Lung (tissue), 12 donors: ENCODE measurements around the gene WSCD1. TPM values are rescaled to one million over a fixed set of nuclear protein-coding genes. Genes with fewer than 3 reads are reported as not detected.

ENCODE experiments used
- ATAC-seq: fragments of 200-7000 bp; cut with Tn5 transposase; one replicate; pipeline ENCODE4 v1.9.1; 2020; ENCODE audit warnings: moderate number of reproducible peaks; ENCODE audit not compliant: insufficient read depth, low FRiP score
- DNase-seq, 3 donors: peaks; one replicate each; pipeline ENCODE4 v3.0.0-alpha.2; 2013 to 2017
- H3K27ac ChIP-seq, 2 donors: one replicate each; pipeline ENCODE4 v1.5.1; 2013; ENCODE audit warnings: mild to moderate bottlenecking in 2 of 2, moderate library complexity in 2 of 2, control low read depth in 1 of 2, inconsistent platforms in 1 of 2, low read depth in 1 of 2, low read length in 1 of 2
- H3K27me3 ChIP-seq, 3 donors: one replicate each; pipeline ENCODE4 v1.5.1; 2013; ENCODE audit warnings: low read length in 2 of 3; ENCODE audit not compliant: control insufficient read depth in 3 of 3, insufficient read depth in 3 of 3
- H3K36me3 ChIP-seq, 4 donors: one replicate each; pipeline ENCODE4 v1.5.1; 2013; ENCODE audit warnings: low read length in 4 of 4, mild to moderate bottlenecking in 1 of 4, moderate library complexity in 1 of 4; ENCODE audit not compliant: control insufficient read depth in 4 of 4, insufficient read depth in 4 of 4
- H3K4me1 ChIP-seq, 5 donors: one replicate each; pipeline ENCODE4 v1.5.1; 2013; ENCODE audit warnings: low read length in 5 of 5, mild to moderate bottlenecking in 2 of 5, moderate library complexity in 1 of 5; ENCODE audit not compliant: control insufficient read depth in 5 of 5, insufficient read depth in 5 of 5
- H3K4me3 ChIP-seq: one replicate; pipeline ENCODE4 v1.5.1; 2013; ENCODE audit warnings: mild to moderate bottlenecking, control low read depth, moderate library complexity
- H3K9ac ChIP-seq, 2 donors: one replicate each; pipeline ENCODE4 v1.5.1; 2013; ENCODE audit warnings: low read length in 2 of 2, control low read depth in 1 of 2; ENCODE audit not compliant: insufficient read depth in 1 of 2
- H3K9me3 ChIP-seq, 4 donors: one replicate each; pipeline ENCODE4 v1.5.1; 2013; ENCODE audit warnings: low read length in 3 of 4, mild to moderate bottlenecking in 1 of 4, moderate library complexity in 1 of 4; ENCODE audit not compliant: control insufficient read depth in 4 of 4, insufficient read depth in 3 of 4
- WGBS, 2 donors: extraction: QIAGEN DNeasy Blood & Tissue Kit; methylation state at CpG; one replicate each; pipeline ENCODE4 v1.1.7; 2013; 5-methylcytosine and 5-hydroxymethylcytosine counted together
- polyA plus RNA-seq, 2 donors: library from polyadenylated mRNA; stranded (reverse); fragments of 200-250 nt; gene quantifications; one replicate each; pipeline ENCODE4 v1.2.1, GENCODE V29; 2013
- total RNA-seq, 2 donors: library from RNA; depleted of rRNA in 1 of 2; stranded (reverse); fragments of >200 nt in 1 of 2; gene quantifications; one replicate each; pipeline ENCODE4 v1.2.1, GENCODE V29; 2014 to 2021
- TF ChIP-seq, protein P1 (sequence below): IDR thresholded peaks from 2 replicates; pipeline ENCODE4 v1.5.1; 2012; ENCODE audit warnings: mild to moderate bottlenecking; ENCODE audit errors: control extremely low read depth, extremely low read depth
- donor health status: control.
- donor health status: control.
- donor health status: Bipolar disorder and iron deficiency.
- donor health status: healthy.
- donor health status: DM: yes; HTN: yes; CAD: no.

The WSCD1 gene
- total and polyA plus RNA-seq, 4 donors = 1.5 to 13.4 (median 3.8) TPM

DNA sequence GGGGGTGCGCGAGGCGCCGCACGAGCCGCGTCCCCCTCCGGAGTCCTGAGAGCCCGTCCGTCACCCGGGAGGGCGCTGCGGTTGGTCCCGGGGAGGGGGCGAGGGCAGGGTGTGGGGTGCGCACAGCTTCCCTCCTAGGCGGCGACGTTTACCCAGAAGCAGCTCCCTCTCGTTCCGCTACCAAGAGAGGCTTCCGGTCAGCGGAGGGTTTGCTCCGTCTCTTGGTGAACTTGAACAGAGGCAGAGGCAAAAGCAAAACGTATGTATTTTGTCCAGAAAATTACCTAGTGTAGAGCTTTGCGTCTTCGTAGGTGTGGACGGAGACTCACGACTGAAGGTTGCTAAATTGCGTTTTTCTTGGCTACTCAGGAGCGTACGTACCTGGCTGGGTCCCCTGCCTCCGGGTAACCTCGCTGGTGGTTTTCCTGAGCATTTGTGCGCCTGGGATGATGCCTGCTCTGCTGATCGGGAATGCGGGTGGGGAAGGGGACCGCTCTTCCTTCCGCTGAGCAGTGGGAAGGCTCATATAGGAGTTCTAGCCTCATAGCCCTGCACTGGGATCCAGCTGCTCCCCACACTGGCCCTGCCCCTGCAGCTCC is 833 bp downstream of the WSCD1 start:
- H3K27me3 ChIP-seq = peaks cover 0 to 52% (median 47%) of the 10 kb centered on the region in 3 donors
- no peaks in the 10 kb centered on the region for H3K36me3 ChIP-seq
- WGBS, 2 donors = 3 to 6% methylated on average over 30 to 39 of the region's 39 CpGs
- DNase-seq = peak in 1 of 3 donors; percentile 24
- H3K4me3 ChIP-seq = peak overlapping the region; percentile 41
- H3K27ac ChIP-seq = no peak overlapping the region
- H3K9ac ChIP-seq = no peak overlapping the region
- H3K9me3 ChIP-seq = peaks cover 0 to 2% (median 0%) of the 10 kb centered on the region in 4 donors
- H3K4me1 ChIP-seq = peaks cover 0 to 3% (median 0%) of the 10 kb centered on the region in 5 donors
- ATAC-seq = no peak
- TF ChIP-seq, protein P1, sequence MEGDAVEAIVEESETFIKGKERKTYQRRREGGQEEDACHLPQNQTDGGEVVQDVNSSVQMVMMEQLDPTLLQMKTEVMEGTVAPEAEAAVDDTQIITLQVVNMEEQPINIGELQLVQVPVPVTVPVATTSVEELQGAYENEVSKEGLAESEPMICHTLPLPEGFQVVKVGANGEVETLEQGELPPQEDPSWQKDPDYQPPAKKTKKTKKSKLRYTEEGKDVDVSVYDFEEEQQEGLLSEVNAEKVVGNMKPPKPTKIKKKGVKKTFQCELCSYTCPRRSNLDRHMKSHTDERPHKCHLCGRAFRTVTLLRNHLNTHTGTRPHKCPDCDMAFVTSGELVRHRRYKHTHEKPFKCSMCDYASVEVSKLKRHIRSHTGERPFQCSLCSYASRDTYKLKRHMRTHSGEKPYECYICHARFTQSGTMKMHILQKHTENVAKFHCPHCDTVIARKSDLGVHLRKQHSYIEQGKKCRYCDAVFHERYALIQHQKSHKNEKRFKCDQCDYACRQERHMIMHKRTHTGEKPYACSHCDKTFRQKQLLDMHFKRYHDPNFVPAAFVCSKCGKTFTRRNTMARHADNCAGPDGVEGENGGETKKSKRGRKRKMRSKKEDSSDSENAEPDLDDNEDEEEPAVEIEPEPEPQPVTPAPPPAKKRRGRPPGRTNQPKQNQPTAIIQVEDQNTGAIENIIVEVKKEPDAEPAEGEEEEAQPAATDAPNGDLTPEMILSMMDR = no peak

DNA sequence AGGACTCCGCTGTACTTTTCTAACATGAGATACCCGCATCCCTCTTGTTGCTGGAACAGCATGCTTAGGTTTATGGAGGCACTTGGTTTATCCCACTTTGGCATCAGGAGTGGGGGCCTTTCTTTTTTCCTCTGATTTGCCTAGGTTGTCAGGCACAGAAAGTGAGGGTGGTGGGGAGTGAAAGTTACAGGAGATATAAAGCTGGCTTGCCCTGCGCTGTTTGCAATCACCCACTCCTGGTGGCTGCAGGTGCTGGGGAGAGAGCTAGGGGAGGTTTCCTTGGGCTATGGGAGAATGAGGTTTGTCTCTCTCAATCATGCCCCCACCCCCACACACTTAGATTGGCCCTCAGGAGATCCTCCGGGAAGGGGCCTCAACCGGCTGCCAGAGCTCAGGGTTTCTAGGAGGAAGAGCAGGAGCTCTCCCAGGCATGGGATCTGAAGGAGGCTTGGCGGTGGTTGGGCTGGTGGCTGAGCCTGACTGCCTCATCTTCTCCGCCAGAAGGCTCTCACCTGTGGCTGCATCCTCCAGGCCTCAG is 1.4 kb downstream of the WSCD1 start:
- peak overlapping the region; percentile 41 for H3K4me3 ChIP-seq
- H3K36me3 ChIP-seq = no peaks in the 10 kb centered on the region
- TF ChIP-seq, protein P1 = no peak
- no peak overlapping the region for H3K9ac ChIP-seq
- no peaks in the 10 kb centered on the region for H3K9me3 ChIP-seq
- DNase-seq = no peak
- H3K4me1 ChIP-seq = peaks cover 0 to 3% (median 0%) of the 10 kb centered on the region in 5 donors
- no peak overlapping the region for H3K27ac ChIP-seq
- H3K27me3 ChIP-seq = peaks cover 0 to 52% (median 47%) of the 10 kb centered on the region in 3 donors
- 72 to 74% methylated on average over 7 of the region's 7 CpGs for WGBS, 2 donors
- no peak for ATAC-seq

DNA sequence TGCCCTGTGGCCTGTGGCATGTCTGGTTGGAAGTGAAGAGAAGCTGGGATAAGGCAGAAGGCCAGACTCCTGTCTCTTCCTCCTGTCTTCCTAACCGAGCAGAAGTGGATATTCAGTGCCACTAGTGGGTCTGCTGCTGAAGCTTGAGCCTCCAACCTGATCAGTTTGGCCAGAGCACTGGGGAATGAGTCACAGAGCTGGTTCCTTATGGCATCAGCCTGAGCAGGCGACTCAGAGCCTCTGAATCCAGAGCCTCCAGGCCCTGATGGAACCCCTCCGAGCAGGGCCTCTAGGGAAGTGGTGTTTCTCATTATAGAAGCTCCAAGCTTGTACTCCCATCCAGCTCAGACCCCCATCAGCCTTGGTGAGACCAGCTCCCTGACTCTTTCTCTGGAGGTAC is 2.0 kb downstream of the WSCD1 start:
- whole genome bisulfite sequencing, 2 donors = 92 to 93% methylated on average over 3 of the region's 3 CpGs
- peaks cover 0 to 3% (median 0%) of the 10 kb centered on the region in 5 donors for H3K4me1 ChIP-seq
- DNase-seq (no peak), ATAC-seq (no peak)
- H3K36me3 ChIP-seq = no peaks in the 10 kb centered on the region
- H3K9ac ChIP-seq = no peak overlapping the region
- H3K4me3 ChIP-seq = no peak overlapping the region
- H3K27me3 ChIP-seq = peaks cover 0 to 50% (median 45%) of the 10 kb centered on the region in 3 donors
- no peak overlapping the region for H3K27ac ChIP-seq
- TF ChIP-seq, protein P1 = no peak
- H3K9me3 ChIP-seq = no peaks in the 10 kb centered on the region
